Astrocyte (in vitro differentiated cells and primary cell): ENCODE measurements around the gene FBXO10. TPM values are rescaled to one million over a fixed set of nuclear protein-coding genes. Genes with fewer than 3 reads are reported as not detected.

Source experiments
- DNase-seq: peaks from one replicate; pipeline ENCODE4 v3.0.0-alpha.2; 2010; ENCODE audit warnings: low read depth
- FAIRE-seq: peaks from 2 replicates; lab custom pipeline; 2011; peaks lifted over from hg19 to GRCh38; lab: Jason Lieb, UNC
- H2AFZ ChIP-seq: 2 replicates; pipeline ENCODE4 v1.6.0; 2012; ENCODE audit warnings: low read depth, low read length, inconsistent platforms
- H3K27ac ChIP-seq: 2 replicates; pipeline ENCODE4 v1.5.1; 2011; ENCODE audit warnings: low read depth, low read length, inconsistent platforms
- H3K27me3 ChIP-seq: 2 replicates; pipeline ENCODE4 v1.6.0; 2011; ENCODE audit warnings: low read length, inconsistent platforms; ENCODE audit not compliant: insufficient read depth
- H3K36me3 ChIP-seq: 2 replicates; pipeline ENCODE4 v1.5.1; 2011; ENCODE audit warnings: low read length, inconsistent platforms; ENCODE audit not compliant: insufficient read depth
- H3K4me1 ChIP-seq: 2 replicates; pipeline ENCODE4 v1.5.1; 2011; ENCODE audit warnings: low read length, inconsistent platforms; ENCODE audit not compliant: insufficient read depth
- H3K4me2 ChIP-seq: 2 replicates; pipeline ENCODE4 v1.6.0; 2012; ENCODE audit warnings: low read length, inconsistent platforms
- H3K4me3 ChIP-seq: 2 replicates; pipeline ENCODE4 v1.5.1; 2011; ENCODE audit warnings: low read depth, mild to moderate bottlenecking, low read length, inconsistent platforms; ENCODE audit not compliant: insufficient read depth
- H3K79me2 ChIP-seq: 2 replicates; pipeline ENCODE4 v1.6.0; 2012; ENCODE audit warnings: mild to moderate bottlenecking, low read length, inconsistent platforms; ENCODE audit not compliant: insufficient read depth
- H3K9ac ChIP-seq: 2 replicates; pipeline ENCODE4 v1.6.0; 2012; ENCODE audit warnings: mild to moderate bottlenecking, low read length, inconsistent platforms
- H3K9me3 ChIP-seq: 2 replicates; pipeline ENCODE4 v1.5.1; 2012; ENCODE audit warnings: low read depth, mild to moderate bottlenecking, low read length, inconsistent platforms; ENCODE audit not compliant: insufficient read depth
- H4K20me1 ChIP-seq: 2 replicates; pipeline ENCODE4 v1.6.0; 2012; ENCODE audit warnings: low read length, inconsistent platforms; ENCODE audit not compliant: insufficient read depth
- H3K27ac Mint-ChIP-seq: one replicate; pipeline ENCODE4 v1.8.0; 2021; ENCODE audit warnings: mild to moderate bottlenecking, mixed read lengths; ENCODE audit not compliant: unreplicated experiment
- H3K27me3 Mint-ChIP-seq: one replicate; pipeline ENCODE4 v1.8.0; 2021; ENCODE audit warnings: low read depth, mixed read lengths; ENCODE audit not compliant: unreplicated experiment
- H3K36me3 Mint-ChIP-seq: one replicate; pipeline ENCODE4 v1.8.0; 2021; ENCODE audit warnings: low read depth, mixed read lengths; ENCODE audit not compliant: unreplicated experiment
- H3K4me1 Mint-ChIP-seq: one replicate; pipeline ENCODE4 v1.8.0; 2021; ENCODE audit warnings: low read depth, mixed read lengths; ENCODE audit not compliant: unreplicated experiment
- H3K4me3 Mint-ChIP-seq: one replicate; pipeline ENCODE4 v1.8.0; 2021; ENCODE audit warnings: mild to moderate bottlenecking, moderate library complexity, mixed read lengths; ENCODE audit not compliant: unreplicated experiment
- H3K9me3 Mint-ChIP-seq: one replicate; pipeline ENCODE4 v1.8.0; 2021; ENCODE audit warnings: mild to moderate bottlenecking, mixed read lengths; ENCODE audit not compliant: unreplicated experiment
- CTCF ChIP-seq: IDR thresholded peaks from 2 replicates; pipeline ENCODE4 v1.5.1; 2011; ENCODE audit warnings: low read depth, mild to moderate bottlenecking, inconsistent platforms, low read length, moderate library complexity; ENCODE audit not compliant: insufficient read depth
- EZH2 ChIP-seq: IDR thresholded peaks from 2 replicates; pipeline ENCODE4 v1.6.1; 2012; ENCODE audit warnings: mild to moderate bottlenecking, low read length, inconsistent platforms; ENCODE audit not compliant: insufficient read depth
- total RNA-seq: library from RNA; stranded (reverse); gene quantifications from 2 replicates; pipeline ENCODE4 v1.2.1, GENCODE V29; 2021

The FBXO10 gene
- total RNA-seq, 1 donor from 2014 or later = 12.7 TPM

- FAIRE-seq = no peak
- no peak overlapping the region for H3K4me3 ChIP-seq
- TF ChIP-seq CTCF (no peak), EZH2 (no peak)
- H4K20me1 ChIP-seq = peaks cover 20% of the 10 kb centered on the region
- peaks cover 5% of the 10 kb centered on the region for H3K9me3 Mint-ChIP-seq
- peaks cover 18% of the 10 kb centered on the region for H3K36me3 Mint-ChIP-seq
- no peaks in the 10 kb centered on the region for H3K4me1 ChIP-seq
- H3K27ac ChIP-seq = no peak overlapping the region
- H3K79me2 ChIP-seq = peaks cover 3% of the 10 kb centered on the region
- no peaks in the 10 kb centered on the region for H3K27me3 Mint-ChIP-seq
- no peak overlapping the region for H3K4me3 Mint-ChIP-seq
- no peak overlapping the region for H3K9ac ChIP-seq
- DNase-seq = no peak
- no peaks in the 10 kb centered on the region for H3K4me1 Mint-ChIP-seq
- no peak overlapping the region for H2AFZ ChIP-seq
- H3K27me3 ChIP-seq = no peaks in the 10 kb centered on the region
- H3K4me2 ChIP-seq = no peak overlapping the region
- H3K36me3 ChIP-seq = no peaks in the 10 kb centered on the region
- no peak overlapping the region for H3K27ac Mint-ChIP-seq
- peaks cover 8% of the 10 kb centered on the region for H3K9me3 ChIP-seq
These were observed 12.2 kb downstream of the FBXO10 start for GRCh38 chr9:37563806-37564513.

GRCh38 chr9:37562826-37563225 lies 13.4 kb downstream of the FBXO10 start:
- no peaks in the 10 kb centered on the region for H3K4me1 ChIP-seq
- no peaks in the 10 kb centered on the region for H3K27me3 Mint-ChIP-seq
- H3K4me2 ChIP-seq = no peak overlapping the region
- no peak overlapping the region for H3K4me3 Mint-ChIP-seq
- H3K4me3 ChIP-seq = no peak overlapping the region
- no peaks in the 10 kb centered on the region for H3K36me3 ChIP-seq
- FAIRE-seq = no peak
- H3K79me2 ChIP-seq = no peaks in the 10 kb centered on the region
- no peaks in the 10 kb centered on the region for H3K4me1 Mint-ChIP-seq
- H3K27ac Mint-ChIP-seq = no peak overlapping the region
- H3K9me3 Mint-ChIP-seq = peaks cover 5% of the 10 kb centered on the region
- no peaks in the 10 kb centered on the region for H3K27me3 ChIP-seq
- TF ChIP-seq EZH2 (no peak), CTCF (no peak)
- H2AFZ ChIP-seq = no peak overlapping the region
- H3K9me3 ChIP-seq = peaks cover 8% of the 10 kb centered on the region
- H3K36me3 Mint-ChIP-seq = peaks cover 16% of the 10 kb centered on the region
- no peak for DNase-seq
- no peak overlapping the region for H3K27ac ChIP-seq
- H4K20me1 ChIP-seq = peaks cover 14% of the 10 kb centered on the region
- H3K9ac ChIP-seq = no peak overlapping the region

GRCh38 chr9:37561682-37562081 lies 14.5 kb downstream of the FBXO10 start:
- Mint-ChIP-seq H3K4me1 (no peaks in the 10 kb centered on the region), H3K27ac (no peak overlapping the region), H3K9me3 (peaks cover 5% of the 10 kb centered on the region), H3K27me3 (no peaks in the 10 kb centered on the region), H3K4me3 (no peak overlapping the region), H3K36me3 (peaks cover 15% of the 10 kb centered on the region)
- Histone ChIP-seq H3K4me3 (no peak overlapping the region), H3K27ac (no peak overlapping the region), H4K20me1 (peaks cover 14% of the 10 kb centered on the region), H3K9me3 (peaks cover 8% of the 10 kb centered on the region), H3K4me1 (no peaks in the 10 kb centered on the region), H3K79me2 (no peaks in the 10 kb centered on the region), H3K36me3 (no peaks in the 10 kb centered on the region), H3K9ac (no peak overlapping the region), H3K4me2 (no peak overlapping the region), H2AFZ (no peak overlapping the region), H3K27me3 (no peaks in the 10 kb centered on the region)
- TF ChIP-seq CTCF = no peak
- TF ChIP-seq EZH2 = no peak
- FAIRE-seq (no peak), DNase-seq (no peak)
